H1 (cell line): ENCODE results near the gene FOXQ1. TPM values are rescaled to one million over a fixed set of nuclear protein-coding genes. Genes with fewer than 3 reads are reported as not detected.

Source experiments
- CTCF ChIA-PET: fragments of 300-600 bp; sonication (Branson Sonifier 250); formaldehyde crosslinking; loops from one replicate; lab custom pipeline; 2021; ENCODE audit not compliant: partially characterized antibody; lab: Charles Lee
- POLR2A ChIA-PET: fragments of 300-600 bp; sonication (Branson Sonifier 250); formaldehyde crosslinking; loops from one replicate; lab custom pipeline; 2021; ENCODE audit warnings: inconsistent platforms; ENCODE audit not compliant: partially characterized antibody; lab: Charles Lee
- DNase-seq, 2 experiments: peaks; one replicate each; pipeline versions ENCODE4 v3.0.0 to v3.0.0-alpha.2; 2010 to 2022; ENCODE audit warnings: low spot score in 2 of 2, low read depth in 1 of 2, mixed read lengths in 1 of 2
- FAIRE-seq: peaks from 2 replicates; lab custom pipeline; 2011; peaks lifted over from hg19 to GRCh38; lab: Jason Lieb, UNC
- H2AFZ ChIP-seq: 2 replicates; pipeline ENCODE4 v1.8.1; 2012; ENCODE audit warnings: low read length, inconsistent platforms
- H2AK5ac ChIP-seq: 2 replicates; pipeline ENCODE4 v1.6.1; 2013; ENCODE audit warnings: low read depth, low read length
- H2BK120ac ChIP-seq: replicated peaks from 2 replicates; pipeline ENCODE3; 2013; ENCODE audit warnings: low read depth, low read length, inconsistent platforms
- H2BK12ac ChIP-seq: 2 replicates; pipeline ENCODE4 v1.6.1; 2013; ENCODE audit warnings: low read depth, low read length
- H2BK15ac ChIP-seq: 2 replicates; pipeline ENCODE4 v1.6.1; 2013; ENCODE audit warnings: low read length
- H2BK20ac ChIP-seq: 2 replicates; pipeline ENCODE4 v1.6.1; 2013; ENCODE audit warnings: low read length
- H2BK5ac ChIP-seq: 2 replicates; pipeline ENCODE4 v1.6.1; 2013; ENCODE audit warnings: low read depth, low read length
- H3K14ac ChIP-seq: 2 replicates; pipeline ENCODE4 v1.6.1; 2013; ENCODE audit warnings: inconsistent platforms; ENCODE audit not compliant: insufficient read length
- H3K18ac ChIP-seq: 2 replicates; pipeline ENCODE4 v1.6.1; 2013; ENCODE audit warnings: low read length; ENCODE audit errors: extremely low read depth
- H3K23ac ChIP-seq: 2 replicates; pipeline ENCODE4 v1.6.1; 2013; ENCODE audit warnings: inconsistent platforms; ENCODE audit not compliant: insufficient read length
- H3K23me2 ChIP-seq: 2 replicates; pipeline ENCODE4 v1.6.1; 2013; ENCODE audit warnings: low read depth, low read length
- H3K27ac ChIP-seq: 2 replicates; pipeline ENCODE4 v1.6.1; 2011; ENCODE audit warnings: low read depth, low read length, inconsistent platforms
- H3K27me3 ChIP-seq, 4 experiments: replicated peaks in 1 of 4; 1 replicate in 1 of 4; 2 replicates in 3 of 4; pipeline versions ENCODE4 v1.6.1 to v1.8.1; 2011 to 2013; ENCODE audit warnings: low read length in 3 of 4, mild to moderate bottlenecking in 3 of 4, inconsistent platforms in 2 of 4, mixed read lengths in 2 of 4, moderate library complexity in 1 of 4; ENCODE audit not compliant: control insufficient read depth in 3 of 4, insufficient read depth in 3 of 4; ENCODE audit errors: extremely low read depth in 1 of 4
- H3K36me3 ChIP-seq, 4 experiments: 2 replicates each; pipeline versions ENCODE4 v1.6.1 to v1.8.1; 2011 to 2013; ENCODE audit warnings: mild to moderate bottlenecking in 4 of 4, low read length in 3 of 4, moderate library complexity in 2 of 4, control low read depth in 1 of 4, inconsistent platforms in 1 of 4; ENCODE audit not compliant: insufficient read depth in 4 of 4, control insufficient read depth in 2 of 4
- H3K4ac ChIP-seq: replicated peaks from 2 replicates; pipeline ENCODE3; 2013; ENCODE audit warnings: low read length, low read depth, mixed read lengths, inconsistent platforms; ENCODE audit not compliant: insufficient read length
- H3K4me1 ChIP-seq, 4 experiments: replicated peaks in 1 of 4; 1 replicate in 1 of 4; 2 replicates in 3 of 4; pipeline versions ENCODE4 v1.6.1 to v1.8.1; 2011 to 2013; ENCODE audit warnings: low read length in 3 of 4, inconsistent platforms in 2 of 4, mixed read lengths in 1 of 4; ENCODE audit not compliant: insufficient read depth in 4 of 4, control insufficient read depth in 3 of 4
- H3K4me2 ChIP-seq, 2 experiments: 2 replicates each; pipeline versions ENCODE4 v1.6.1 to v1.8.1; 2011 to 2013; ENCODE audit warnings: low read depth in 2 of 2, low read length in 2 of 2, control low read depth in 1 of 2, inconsistent platforms in 1 of 2, mild to moderate bottlenecking in 1 of 2; ENCODE audit not compliant: insufficient read depth in 1 of 2
- H3K4me3 ChIP-seq, 4 experiments: fragments of 200-600, 300-600 bp in 1 of 4; sonication (generic), shearing (Covaris generic), sonication (Bioruptor Twin) in 1 of 4; 2 replicates each; pipeline versions ENCODE4 v1.5.1 to v1.8.1; 2011 to 2016; ENCODE audit warnings: low read length in 4 of 4, low read depth in 3 of 4, control low read depth in 2 of 4, inconsistent platforms in 2 of 4, mild to moderate bottlenecking in 2 of 4, mixed read lengths in 1 of 4, moderate library complexity in 1 of 4; ENCODE audit not compliant: insufficient read depth in 2 of 4; ENCODE audit errors: extremely low read depth in 1 of 4
- H3K56ac ChIP-seq: replicated peaks from 2 replicates; pipeline ENCODE3; 2013; ENCODE audit warnings: low read depth, mild to moderate bottlenecking, mixed read lengths, low read length, inconsistent platforms; ENCODE audit not compliant: insufficient read length
- H3K79me1 ChIP-seq: 2 replicates; pipeline ENCODE4 v1.6.1; 2013; ENCODE audit warnings: low read depth, low read length, control low read depth
- H3K79me2 ChIP-seq, 2 experiments: 2 replicates each; pipeline versions ENCODE4 v1.6.1 to v1.8.1; 2012 to 2013; ENCODE audit warnings: low read length in 2 of 2, mild to moderate bottlenecking in 2 of 2, inconsistent platforms in 1 of 2; ENCODE audit not compliant: insufficient read depth in 2 of 2, control insufficient read depth in 1 of 2
- H3K9ac ChIP-seq, 4 experiments: replicated peaks in 1 of 4; 1 replicate in 1 of 4; 2 replicates in 3 of 4; pipeline versions ENCODE4 v1.6.1 to v1.8.1; 2011 to 2013; ENCODE audit warnings: low read depth in 3 of 4, low read length in 3 of 4, control low read depth in 2 of 4, mild to moderate bottlenecking in 2 of 4, moderate library complexity in 2 of 4, inconsistent platforms in 1 of 4; ENCODE audit errors: extremely low read depth in 1 of 4
- H3K9me3 ChIP-seq, 2 experiments: 2 replicates each; pipeline versions ENCODE4 v1.6.1 to v1.8.1; 2012 to 2013; ENCODE audit warnings: mild to moderate bottlenecking in 2 of 2, moderate library complexity in 2 of 2, control low read depth in 1 of 2, inconsistent platforms in 1 of 2, low read depth in 1 of 2, low read length in 1 of 2, mixed read lengths in 1 of 2; ENCODE audit not compliant: insufficient read depth in 2 of 2
- H4K20me1 ChIP-seq, 2 experiments: replicated peaks in 1 of 2; 2 replicates each; pipeline versions ENCODE3 to v1.8.1; 2011 to 2013; ENCODE audit warnings: inconsistent platforms in 2 of 2, low read length in 2 of 2, mild to moderate bottlenecking in 1 of 2; ENCODE audit not compliant: insufficient read depth in 2 of 2, control insufficient read depth in 1 of 2
- H4K5ac ChIP-seq: 2 replicates; pipeline ENCODE4 v1.6.1; 2013; ENCODE audit warnings: low read length, low read depth, mixed read lengths, inconsistent platforms; ENCODE audit not compliant: insufficient read length
- H4K8ac ChIP-seq: 2 replicates; pipeline ENCODE4 v1.8.0; 2013; ENCODE audit warnings: mild to moderate bottlenecking, moderate library complexity, low read length, inconsistent platforms; ENCODE audit not compliant: insufficient read depth; ENCODE audit errors: extremely low read depth
- H4K91ac ChIP-seq: replicated peaks from 2 replicates; pipeline ENCODE3; 2013; ENCODE audit warnings: low read length, mixed read lengths, inconsistent platforms; ENCODE audit not compliant: insufficient read length
- ASH2L ChIP-seq: fragments of 200-600, 300-600 bp; sonication (generic); IDR thresholded peaks from one replicate; pipeline ENCODE4 v1.7.1; 2017; ENCODE audit warnings: low read length
- CHD2 ChIP-seq: IDR thresholded peaks from 2 replicates; pipeline ENCODE4 v1.6.1; 2012; ENCODE audit warnings: low read length, improper control_type of control experiment
- GABPA ChIP-seq: IDR thresholded peaks from 2 replicates; pipeline ENCODE4 v1.6.1; 2011; ENCODE audit warnings: mild to moderate bottlenecking, low read length, moderate library complexity, borderline replicate concordance; ENCODE audit not compliant: insufficient read depth
- GTF2F1 ChIP-seq: IDR thresholded peaks from 2 replicates; pipeline ENCODE4 v1.6.1; 2012; ENCODE audit warnings: low read depth, low read length, improper control_type of control experiment, borderline replicate concordance
- JUN ChIP-seq: IDR thresholded peaks from 2 replicates; pipeline ENCODE4 v1.6.1; 2011; ENCODE audit warnings: low read depth, mild to moderate bottlenecking, improper control_type of control experiment, low read length
- NRF1 ChIP-seq: IDR thresholded peaks from 2 replicates; pipeline ENCODE4 v1.6.1; 2011; ENCODE audit warnings: mild to moderate bottlenecking, low read depth, low read length, improper control_type of control experiment
- POLR2A ChIP-seq, 2 experiments: IDR thresholded peaks; 1 replicate in 1 of 2; 2 replicates in 1 of 2; pipeline ENCODE4 v1.6.1; 2011; ENCODE audit warnings: low read depth in 2 of 2, low read length in 2 of 2, mild to moderate bottlenecking in 2 of 2; ENCODE audit errors: control extremely low read depth in 1 of 2
- SAP30 ChIP-seq: fragments of 300-600 bp; sonication (generic); IDR thresholded peaks from 2 replicates; pipeline ENCODE4 v1.7.1; 2012; ENCODE audit warnings: low read length, moderate library complexity, mild to moderate bottlenecking, inconsistent platforms; ENCODE audit not compliant: insufficient read depth, insufficient replicate concordance
- SIRT6 ChIP-seq: IDR thresholded peaks from one replicate; pipeline ENCODE4 v1.7.1; 2012; ENCODE audit warnings: low read length, inconsistent platforms
- SRF ChIP-seq: IDR thresholded peaks from 2 replicates; pipeline ENCODE4 v1.6.1; 2011; ENCODE audit warnings: mild to moderate bottlenecking, low read depth, low read length, moderate library complexity
- SUZ12 ChIP-seq: fragments of 200-600 bp; sonication (generic); IDR thresholded peaks from 2 replicates; pipeline ENCODE4 v1.6.1; 2012; ENCODE audit warnings: mild to moderate bottlenecking, inconsistent platforms, low read length, moderate library complexity, mixed read lengths
- TAF7 ChIP-seq: optimal IDR thresholded peaks from 2 replicates; pipeline ENCODE3; 2011; ENCODE audit warnings: low read depth, mild to moderate bottlenecking, inconsistent platforms, low read length, moderate library complexity, borderline replicate concordance
- YY1 ChIP-seq: IDR thresholded peaks from 2 replicates; pipeline ENCODE4 v1.6.1; 2011; ENCODE audit warnings: low read depth, mild to moderate bottlenecking, low read length
- WGBS, 2 experiments: shearing (Covaris generic) in 1 of 2; methylation state at CpG; one replicate each; pipeline versions ENCODE4 v1.1.6 to v1.1.7; 2013 to 2015; ENCODE audit warnings: low lambda C conversion rate in 2 of 2, mixed read lengths in 2 of 2, inconsistent platforms in 1 of 2, low coverage in 1 of 2, missing lambda C conversion rate in 1 of 2; ENCODE audit not compliant: insufficient replicate concordance in 2 of 2, insufficient coverage in 1 of 2, insufficient read length in 1 of 2; ENCODE audit errors: extremely low coverage in 1 of 2, missing lambda C conversion rate in 1 of 2; 5-methylcytosine and 5-hydroxymethylcytosine counted together
- polyA plus RNA-seq, 7 experiments: library from polyadenylated mRNA; depleted of rRNA in 3 of 7; stranded (reverse) in 5 of 7; unstranded in 2 of 7; fragments of >200 nt in 5 of 7; fragments of 200-250 nt in 2 of 7; gene quantifications; 1 replicate in 5 of 7; 2 replicates in 1 of 7; 4 replicates in 1 of 7; pipeline versions ENCODE4 v1.2.1 to v1.2.3, GENCODE V29; 2011 to 2013; ENCODE audit warnings: missing spikeins in 2 of 7, mixed read lengths in 2 of 7
- total RNA-seq: library from RNA; stranded (reverse); fragmentation: NEBNext Ultra II Directional; extraction: Animal tissue kit (Norgen Biotek cat#: 25700); gene quantifications from 2 replicates; pipeline ENCODE4 v1.2.1, GENCODE V29; 2021

The FOXQ1 gene
- total and polyA plus RNA-seq, 2 of the 8 experiments (the other 6 are each of a cell fraction or from before 2014, with no cell fraction given): 0.03 TPM; not detected in 1

DNA sequence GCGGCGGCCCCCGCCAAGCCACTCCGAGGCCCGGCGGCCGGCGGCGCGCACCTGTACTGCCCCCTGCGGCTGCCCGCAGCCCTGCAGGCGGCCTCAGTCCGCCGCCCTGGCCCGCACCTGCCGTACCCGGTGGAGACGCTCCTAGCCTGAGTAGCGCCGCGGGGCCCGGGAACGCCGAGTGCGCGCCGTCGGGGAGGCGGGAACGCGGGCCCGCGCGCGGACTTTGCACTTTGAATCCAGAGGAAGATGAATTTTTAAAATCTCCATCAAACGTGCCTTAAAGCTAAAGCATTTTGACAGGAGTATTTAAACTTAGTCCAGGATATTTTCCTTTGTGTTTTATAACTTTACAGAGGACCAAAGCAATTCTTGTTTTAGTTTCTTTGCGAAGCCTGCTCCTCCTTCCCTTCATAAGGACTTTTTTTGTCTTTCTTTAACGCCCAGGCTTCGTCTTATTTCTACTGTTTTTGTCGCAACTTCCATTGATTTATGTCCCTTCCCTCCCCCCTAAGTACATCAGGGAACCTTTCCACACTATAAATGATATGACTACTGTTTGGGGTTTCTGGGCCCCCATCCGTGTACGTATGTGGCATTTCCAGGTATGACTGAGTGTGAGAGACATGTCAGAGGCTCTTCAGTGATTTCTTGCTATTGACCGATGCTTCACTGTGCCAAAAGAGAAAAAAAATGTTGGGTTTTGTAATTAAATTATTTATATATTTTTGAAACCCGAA lies 2.0 kb downstream of the FOXQ1 start:
- ChIA-PET CTCF (interaction anchor here (0.6 to 1.1 kb wide), 3 partner anchors 58 to 760 kb away, joined by 3 to 4 read pairs (median 3); no protein-coding TSS in a partner anchor), POLR2A (no interaction called here)
- Histone ChIP-seq H3K27me3 (peaks cover 74 to 77% (median 76%) of the 10 kb centered on the region in 4 experiments), H4K8ac (no peak overlapping the region), H3K23ac (no peak overlapping the region), H3K4me3 (peak overlapping the region in 2 of 4 experiments; percentile 6 to 41; a peak in 1 of 8 replicates), H4K5ac (no peak overlapping the region), H2BK20ac (no peak overlapping the region), H2AFZ (no peak overlapping the region), H2BK15ac (no peak overlapping the region), H2AK5ac (no peak overlapping the region), H3K14ac (no peak overlapping the region), H3K18ac (no peak overlapping the region), H3K27ac (no peak overlapping the region), H3K4me1 (peaks cover 0 to 20% (median 5%) of the 10 kb centered on the region in 4 experiments; a peak in 5 of 7 replicates), H2BK120ac (no peak overlapping the region), H3K79me1 (no peaks in the 10 kb centered on the region), H2BK5ac (no peak overlapping the region), H3K9me3 (peaks cover 0 to 3% of the 10 kb centered on the region in 2 experiments; a peak in 1 of 4 replicates), H3K9ac (no peak overlapping the region), H3K4ac (no peak overlapping the region), H4K20me1 (peaks cover 11 to 13% of the 10 kb centered on the region in 2 experiments), H3K23me2 (peaks cover 19% of the 10 kb centered on the region; the same call in 1 of the 2 replicates), H2BK12ac (no peak overlapping the region), H3K36me3 (no peaks in the 10 kb centered on the region; a peak in 1 of 8 replicates), H3K56ac (no peak overlapping the region), H3K79me2 (no peaks in the 10 kb centered on the region), H4K91ac (no peak overlapping the region), H3K4me2 (peak overlapping the region in 1 of 2 experiments; percentile 29; a peak in 2 of 4 replicates)
- DNase-seq: peak in 1 of 2 experiments; percentile 80
- FAIRE-seq: no peak
- WGBS, 2 experiments: 8% methylated on average over 42 of the region's 45 CpGs; no CpG with 5 or more reads in 1 of the 2 experiments
- TF ChIP-seq JUN (no peak), SRF (no peak), SIRT6 (no peak), TAF7 (no peak), ASH2L (no peak), NRF1 (no peak), YY1 (no peak), SUZ12 (no peak; the same call in 1 of the 2 replicates), GTF2F1 (no peak), CHD2 (no peak), POLR2A (IDR thresholded peaks at IDR 0.05; ENCODE audit: control extremely low read depth in 1 of 2, low read depth in 2 of 2, low read length in 2 of 2) (no peak), GABPA (no peak), SAP30 (no peak)
